HG02610 (cell line): ENCODE measurements around the gene BARD1.
A peak's percentile ranks its signal among the peaks of the same experiment; 100 is the strongest.
"Not testable (repeated sequence)": the region's sequence is repeated elsewhere in the genome, so short reads cannot be mapped to it uniquely, and the experiment has no call there.

Source experiments
- ATAC-seq: cut with Tn5 transposase; IDR thresholded peaks from one replicate; pipeline ENCODE4 v1.9.1; 2021; ENCODE audit warnings: mild to moderate bottlenecking, moderate library complexity; ENCODE audit not compliant: unreplicated experiment

Gene BARD1

DNA sequence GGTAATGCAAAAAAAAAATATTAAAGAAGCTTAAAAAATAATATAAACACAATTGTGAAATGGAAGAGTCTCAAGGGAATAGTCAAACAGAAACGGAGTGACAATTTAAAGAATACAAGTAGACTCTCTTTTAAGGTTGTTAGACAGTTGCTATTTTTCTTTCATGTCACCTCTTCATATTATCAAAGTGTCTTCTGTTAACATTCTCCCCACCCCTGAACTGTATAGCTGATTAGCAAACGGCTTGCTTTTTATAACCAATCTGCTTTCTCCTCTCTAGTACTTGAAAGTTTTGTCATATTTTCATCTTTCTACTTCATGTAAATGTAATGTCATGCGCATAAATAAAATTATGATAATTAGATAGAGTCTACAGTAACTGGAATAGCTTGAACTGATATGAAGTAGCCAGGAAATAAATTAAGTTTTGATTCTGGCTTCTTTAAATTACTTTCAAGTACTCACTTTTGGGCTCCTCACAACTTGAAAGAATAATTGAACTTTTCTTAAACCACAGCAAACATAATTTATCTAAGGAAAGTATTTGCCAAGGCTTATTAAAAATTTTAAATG is 37.0 kb downstream of the BARD1 start:
- ATAC-seq = no peak

DNA sequence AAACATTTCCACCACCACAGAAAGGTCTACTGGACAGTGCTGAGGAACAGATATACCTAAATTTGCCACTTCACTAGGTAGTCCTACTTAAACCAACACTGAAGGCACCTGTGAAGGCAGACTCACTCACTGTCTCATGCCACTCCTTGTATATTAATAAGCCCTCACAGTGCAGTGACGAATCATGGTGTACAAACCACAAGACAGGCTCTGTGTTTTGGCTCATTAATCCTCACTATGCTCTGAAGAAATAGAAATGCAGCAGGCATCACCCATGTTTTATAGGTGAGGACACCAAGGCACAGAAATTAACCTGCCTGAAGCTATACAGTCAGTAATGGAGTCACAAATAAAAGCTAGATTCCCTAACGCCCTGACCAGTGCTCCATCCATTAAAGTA is 44.3 kb downstream of the BARD1 start:
- no peak for ATAC-seq

- no peak for ATAC-seq
These were observed 56.0 kb downstream of the BARD1 start for GRCh38 chr2:214753455-214753854.

- ATAC-seq = peak; percentile 70
These were observed 59.0 kb downstream of the BARD1 start for GRCh38 chr2:214750529-214750928.

GRCh38 chr2:214747992-214748391 is 61.5 kb downstream of the BARD1 start:
- no peak for ATAC-seq

GRCh38 chr2:214742119-214742518 is 67.4 kb downstream of the BARD1 start:
- peak; percentile 39 for ATAC-seq

- ATAC-seq = no peak
These were observed 68.6 kb downstream of the BARD1 start for GRCh38 chr2:214740867-214741395.

DNA sequence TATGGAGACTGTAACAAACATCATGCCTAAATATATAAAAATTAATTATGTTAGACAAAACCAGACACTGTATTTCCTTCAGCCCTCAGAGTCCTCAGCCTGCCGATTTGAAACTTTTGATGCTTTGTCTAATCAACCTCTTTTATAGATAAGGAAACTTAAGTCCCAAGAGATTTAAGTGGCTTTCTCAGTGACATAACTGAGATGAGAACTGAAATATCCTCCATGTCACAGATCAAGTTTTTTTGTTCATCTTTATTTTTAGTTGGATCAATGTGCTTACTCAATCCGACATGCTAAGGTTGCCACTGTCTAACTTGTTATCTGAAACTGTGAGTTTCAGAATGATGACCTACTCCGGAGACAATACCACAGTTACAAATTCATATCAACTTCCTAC is 72.3 kb downstream of the BARD1 start:
- ATAC-seq = peak; percentile 97

DNA sequence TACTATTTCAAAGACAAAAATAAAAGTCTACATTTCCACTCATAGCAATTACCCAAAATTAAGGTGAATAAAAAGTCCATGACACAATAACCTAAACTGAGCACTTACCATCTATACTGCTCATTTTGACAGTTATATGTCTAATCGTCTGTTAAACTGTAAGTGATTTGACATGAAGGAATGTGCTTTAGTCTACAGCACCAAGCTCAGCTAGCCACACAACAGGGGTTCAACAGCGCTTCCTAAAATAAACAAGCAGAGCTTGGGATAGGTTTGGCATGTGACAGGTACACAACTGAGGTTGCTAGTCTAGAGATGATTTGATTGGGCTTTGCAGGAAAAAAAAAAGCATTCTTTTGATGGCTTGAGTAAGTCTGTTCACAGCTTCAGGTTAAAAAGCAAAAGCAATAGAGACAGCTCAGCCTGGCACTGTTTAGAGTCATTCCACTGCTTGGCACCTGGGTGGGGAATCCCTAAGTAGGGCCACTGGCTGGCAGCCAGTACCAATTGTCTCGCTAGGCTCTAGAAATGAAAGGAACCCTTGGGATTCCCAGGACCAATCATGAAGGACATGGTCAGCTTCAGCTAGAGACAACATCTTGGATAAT is 78.6 kb downstream of the BARD1 start:
- ATAC-seq = peak; percentile 72

DNA sequence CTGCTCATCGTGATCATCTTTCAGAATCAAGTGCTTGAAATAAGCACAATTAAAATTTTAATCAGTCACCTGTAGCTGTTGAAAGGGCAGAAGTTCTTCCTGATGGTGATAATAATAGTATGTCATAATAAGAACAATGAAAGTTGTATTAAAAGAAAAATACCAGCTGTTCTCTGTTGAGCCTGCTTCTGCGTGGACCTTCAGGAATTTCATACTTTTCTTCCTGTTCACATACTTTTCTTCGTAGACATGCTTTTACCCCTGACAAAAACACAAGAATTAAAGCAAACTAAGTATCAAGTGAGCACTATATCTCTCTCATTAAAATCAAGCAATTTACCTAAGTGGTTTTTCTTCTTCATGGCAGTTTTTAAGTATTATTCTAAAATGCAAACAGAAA is 79.2 kb downstream of the BARD1 start:
- no peak for ATAC-seq

DNA sequence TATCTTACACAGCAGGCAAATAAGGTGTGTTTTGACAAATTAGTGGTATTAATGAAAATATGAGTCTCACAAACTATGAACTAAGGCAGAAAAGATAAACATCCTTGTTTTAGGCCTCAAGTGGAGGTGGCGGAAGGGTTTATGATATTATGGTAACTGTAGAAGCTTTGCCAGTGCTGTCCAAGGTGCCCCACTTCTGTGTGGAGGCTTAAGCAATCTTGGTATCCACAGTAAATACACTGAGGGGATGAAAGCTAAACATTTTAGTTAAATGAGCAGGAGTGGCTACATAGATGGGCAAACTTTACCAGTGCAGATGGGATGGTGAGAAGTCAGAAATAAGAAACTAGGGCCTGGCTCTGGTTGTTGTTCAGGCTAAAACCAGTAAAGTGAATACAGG is 84.7 kb downstream of the BARD1 start:
- ATAC-seq = no peak

GRCh38 chr2:214717837-214718236 is 91.6 kb downstream of the BARD1 start:
- not testable (repeated sequence) for ATAC-seq

GRCh38 chr2:214716811-214717560 is 92.5 kb downstream of the BARD1 start:
- no peak for ATAC-seq

- no peak for ATAC-seq
These were observed 94.5 kb downstream of the BARD1 start for GRCh38 chr2:214715025-214715424.

GRCh38 chr2:214713080-214713830 is 96.2 kb downstream of the BARD1 start:
- ATAC-seq = no peak

GRCh38 chr2:214710729-214711128 is 98.8 kb downstream of the BARD1 start:
- ATAC-seq = no peak

GRCh38 chr2:214706986-214707385 is 102.5 kb downstream of the BARD1 start:
- ATAC-seq = no peak

DNA sequence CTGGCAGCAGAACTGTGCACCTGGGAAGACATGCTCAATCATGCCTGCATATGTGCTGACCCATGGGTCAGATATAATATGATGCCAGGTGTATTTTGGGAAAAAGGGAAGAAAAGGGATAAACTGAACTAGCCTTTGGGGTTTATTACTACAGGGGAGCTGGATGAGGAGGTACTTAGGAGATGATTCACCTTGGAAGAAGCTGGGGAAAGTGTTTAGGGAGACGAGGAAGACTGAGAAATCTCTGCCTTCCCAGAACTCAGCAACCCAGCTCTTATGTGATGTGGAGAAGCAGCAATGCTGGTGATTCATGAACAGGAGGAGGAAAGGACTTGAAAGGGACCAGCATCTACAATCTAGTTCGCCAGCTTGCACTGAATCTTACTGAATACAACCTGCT is 110.2 kb downstream of the BARD1 start:
- no peak for ATAC-seq

- no peak for ATAC-seq
These were observed 112.8 kb downstream of the BARD1 start for GRCh38 chr2:214696681-214697080.

GRCh38 chr2:214695789-214696188 is 113.7 kb downstream of the BARD1 start:
- ATAC-seq = no peak

- peak; percentile 66 for ATAC-seq
These were observed 125.9 kb downstream of the BARD1 start for GRCh38 chr2:214683557-214683956.
